LNCAP (cell line): ENCODE data around the gene RTL10.

Source experiments
- TF ChIP-seq, protein P1 (sequence below): fragments of 450-650 bp; IDR thresholded peaks from 2 replicates; pipeline ENCODE4 v1.5.1; 2017; ENCODE audit warnings: mild to moderate bottlenecking

Gene RTL10

DNA sequence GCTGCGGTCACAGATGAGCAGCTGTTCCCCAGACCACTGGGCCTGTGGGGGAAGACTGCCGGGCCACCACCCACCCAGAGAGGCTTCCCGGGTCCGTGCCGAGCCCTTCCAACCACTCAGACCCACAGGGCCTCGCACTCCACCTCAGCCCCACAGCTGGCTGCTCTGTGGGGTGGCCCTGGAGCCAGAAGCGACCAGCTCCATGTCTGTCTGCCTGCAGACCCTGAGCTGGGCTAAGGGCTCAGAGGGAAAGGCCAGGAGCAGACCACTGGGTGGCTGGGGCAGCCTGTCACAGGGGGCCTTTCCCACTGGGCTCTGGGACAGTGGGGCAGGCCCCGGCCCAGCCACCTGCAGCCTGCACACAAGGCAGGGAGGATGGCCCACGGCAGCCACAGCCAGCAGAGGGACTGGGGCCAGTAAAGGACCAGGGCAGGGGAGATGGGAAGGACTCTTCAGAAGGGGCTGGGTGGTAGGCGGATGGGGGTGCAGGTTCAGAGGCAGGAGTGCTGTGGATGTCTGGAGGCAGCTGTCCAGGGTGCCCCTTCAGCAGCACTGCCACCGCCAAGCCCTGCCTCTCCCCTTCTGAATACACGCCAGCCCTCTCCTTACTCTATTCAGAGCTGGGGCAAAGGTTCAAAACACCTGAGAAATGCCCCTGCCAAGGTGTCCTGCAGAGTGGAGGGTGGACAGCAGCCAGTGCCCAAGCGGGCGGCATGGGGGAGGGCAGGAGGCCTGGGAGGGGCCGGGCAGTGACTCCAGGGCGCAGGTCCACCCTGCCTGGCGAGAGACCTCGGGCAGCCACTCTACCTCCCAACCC is 32.2 kb downstream of the RTL10 start:
- TF ChIP-seq, protein P1, sequence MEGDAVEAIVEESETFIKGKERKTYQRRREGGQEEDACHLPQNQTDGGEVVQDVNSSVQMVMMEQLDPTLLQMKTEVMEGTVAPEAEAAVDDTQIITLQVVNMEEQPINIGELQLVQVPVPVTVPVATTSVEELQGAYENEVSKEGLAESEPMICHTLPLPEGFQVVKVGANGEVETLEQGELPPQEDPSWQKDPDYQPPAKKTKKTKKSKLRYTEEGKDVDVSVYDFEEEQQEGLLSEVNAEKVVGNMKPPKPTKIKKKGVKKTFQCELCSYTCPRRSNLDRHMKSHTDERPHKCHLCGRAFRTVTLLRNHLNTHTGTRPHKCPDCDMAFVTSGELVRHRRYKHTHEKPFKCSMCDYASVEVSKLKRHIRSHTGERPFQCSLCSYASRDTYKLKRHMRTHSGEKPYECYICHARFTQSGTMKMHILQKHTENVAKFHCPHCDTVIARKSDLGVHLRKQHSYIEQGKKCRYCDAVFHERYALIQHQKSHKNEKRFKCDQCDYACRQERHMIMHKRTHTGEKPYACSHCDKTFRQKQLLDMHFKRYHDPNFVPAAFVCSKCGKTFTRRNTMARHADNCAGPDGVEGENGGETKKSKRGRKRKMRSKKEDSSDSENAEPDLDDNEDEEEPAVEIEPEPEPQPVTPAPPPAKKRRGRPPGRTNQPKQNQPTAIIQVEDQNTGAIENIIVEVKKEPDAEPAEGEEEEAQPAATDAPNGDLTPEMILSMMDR, result no peak

DNA sequence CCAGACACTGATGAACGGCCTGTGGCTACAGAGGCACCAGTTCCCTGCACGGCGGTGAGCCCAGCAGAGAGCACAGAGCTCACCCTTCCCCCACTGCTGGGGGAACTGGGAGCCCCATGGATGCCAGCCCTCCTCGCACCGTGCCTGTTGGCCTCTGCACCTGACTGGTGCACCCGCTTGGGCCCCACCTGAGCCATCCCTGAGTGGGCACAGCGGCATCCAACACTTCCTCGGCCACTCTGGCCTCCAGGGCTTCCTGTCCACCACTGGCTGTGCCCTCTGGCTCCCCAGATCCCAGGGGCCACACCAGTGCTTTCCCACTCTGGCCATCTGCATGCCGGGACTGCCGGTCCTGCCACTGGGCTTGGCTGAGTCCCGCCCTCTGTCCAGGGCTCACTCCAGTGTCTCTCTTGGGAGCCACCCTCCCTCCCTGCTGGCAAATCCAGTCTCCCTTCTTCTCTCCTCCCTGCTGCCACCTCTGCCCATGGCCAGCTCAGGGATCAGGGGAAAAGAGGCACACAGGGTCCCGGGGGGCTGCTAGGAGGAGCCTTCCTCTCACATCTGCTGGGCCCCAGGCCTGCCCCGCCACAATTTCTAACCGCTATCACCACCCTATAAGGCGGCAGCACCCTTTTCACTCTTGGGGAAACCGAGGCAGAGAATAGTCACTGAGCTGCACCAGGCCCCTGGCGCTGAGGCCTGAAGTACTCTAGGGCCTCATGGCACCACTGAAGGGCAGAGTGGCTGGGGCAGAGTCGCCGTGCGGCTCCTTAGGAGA is 33.0 kb downstream of the RTL10 start:
- TF ChIP-seq, protein P1, result no peak

DNA sequence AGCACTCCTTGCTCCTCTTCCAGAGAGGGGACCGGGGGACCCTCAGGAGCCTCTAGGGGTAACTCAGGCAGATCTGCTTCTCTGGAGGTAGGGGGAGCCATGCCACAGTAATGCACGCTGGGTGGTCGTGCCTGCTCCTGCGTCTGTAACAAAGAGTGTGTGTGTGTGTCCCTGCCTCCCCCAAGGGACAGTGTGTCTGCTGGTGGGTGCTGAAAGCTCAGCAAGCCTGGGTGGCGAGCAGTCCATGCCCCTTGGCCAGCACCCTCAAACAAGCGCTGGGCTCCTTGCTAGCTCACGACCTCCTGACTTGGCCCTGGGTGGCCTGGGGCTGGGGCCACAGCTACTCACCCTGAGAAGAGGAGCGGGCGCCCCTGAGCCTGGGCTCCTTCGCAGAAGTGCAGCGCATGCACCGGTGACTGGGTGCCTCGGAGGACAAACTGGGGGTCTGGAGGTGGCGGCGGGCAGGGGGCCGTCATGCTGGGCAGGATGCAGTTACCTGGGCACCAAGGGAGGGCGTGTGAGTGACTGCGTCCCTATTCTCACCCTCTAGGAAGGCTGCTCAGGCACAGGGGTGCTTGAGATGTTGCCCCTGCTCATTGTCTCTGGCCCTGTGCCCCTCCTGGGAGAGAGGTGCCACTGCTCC is 33.7 kb downstream of the RTL10 start:
- TF ChIP-seq, protein P1, result no peak

DNA sequence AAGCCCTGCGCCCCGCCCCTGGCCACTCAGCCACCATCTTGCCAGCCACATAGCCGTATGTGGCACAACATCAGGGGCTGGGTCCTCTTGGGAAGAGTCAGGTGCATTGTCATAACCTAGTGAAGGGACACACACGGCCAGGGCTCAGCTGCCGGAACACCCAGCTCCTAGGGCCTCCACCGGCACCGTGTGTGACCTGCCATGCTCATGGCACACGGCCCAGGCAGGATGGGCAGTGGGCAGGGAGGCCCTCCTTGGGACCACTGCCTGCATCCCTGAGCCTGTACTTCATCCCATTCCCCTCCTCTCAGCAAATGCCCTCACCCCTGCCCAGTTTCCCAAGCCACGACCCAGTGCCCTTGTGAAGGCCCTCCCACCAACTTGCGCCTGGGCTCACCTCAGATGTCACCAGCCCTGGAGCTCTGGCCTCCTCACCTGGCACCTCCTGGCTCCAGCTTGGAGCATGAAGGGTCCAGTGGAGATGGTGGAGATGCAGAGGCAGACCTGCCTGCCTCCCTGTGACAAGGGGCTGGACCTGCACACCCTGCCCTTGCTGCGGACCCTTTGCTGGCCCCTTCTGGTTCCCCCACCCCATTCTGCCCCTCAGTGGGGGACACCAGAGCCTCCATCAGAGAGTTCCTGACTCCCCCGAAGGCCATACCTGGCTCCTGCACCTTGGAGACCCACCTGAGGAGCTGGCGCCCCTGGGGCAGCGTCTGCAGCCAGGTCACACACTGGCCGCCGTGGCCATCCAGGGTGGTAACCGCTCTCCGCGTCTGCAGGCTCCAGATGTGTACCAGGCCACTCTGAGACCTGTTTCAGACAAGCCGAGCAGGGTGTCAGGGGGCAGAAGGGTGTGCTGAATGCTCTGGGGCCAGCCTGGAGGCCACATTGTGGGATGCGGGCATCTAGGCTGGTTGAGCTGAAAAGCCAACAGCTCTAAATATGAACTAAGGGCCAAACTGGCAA is 34.5 kb downstream of the RTL10 start:
- TF ChIP-seq, protein P1, result no peak

DNA sequence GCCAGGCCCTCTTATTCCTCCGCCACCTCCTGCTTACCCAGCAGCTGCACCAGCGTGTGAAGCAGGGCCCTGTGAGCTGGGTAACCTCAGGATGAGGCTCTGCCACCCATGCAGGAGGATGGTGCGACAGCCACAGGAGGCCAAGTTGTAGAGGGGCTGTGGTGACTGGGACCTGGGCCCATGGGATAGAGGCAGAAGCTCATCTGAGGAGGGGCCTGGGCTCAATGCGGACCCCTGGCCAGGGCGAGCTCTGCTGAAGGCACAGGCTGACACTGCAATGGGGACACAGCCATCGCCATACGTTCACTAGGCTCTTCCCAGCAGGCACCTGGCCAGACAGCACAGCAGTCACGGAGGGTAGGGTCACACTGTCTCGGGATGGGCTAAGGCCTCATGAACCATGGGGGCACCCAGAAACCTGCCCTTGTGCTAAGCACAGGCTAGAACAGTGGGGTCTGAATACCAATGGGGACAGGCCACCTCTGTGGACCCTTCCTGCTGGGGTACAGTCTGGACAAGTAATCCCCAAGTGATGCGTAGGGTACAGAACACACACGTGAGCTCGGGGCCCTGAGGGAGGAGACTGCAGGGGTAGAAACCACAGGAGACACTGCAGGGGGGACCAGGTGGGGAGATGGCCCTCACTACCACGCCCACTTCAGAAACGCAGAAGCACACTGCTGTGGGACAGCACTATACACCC is 35.3 kb downstream of the RTL10 start:
- TF ChIP-seq, protein P1, result no peak

DNA sequence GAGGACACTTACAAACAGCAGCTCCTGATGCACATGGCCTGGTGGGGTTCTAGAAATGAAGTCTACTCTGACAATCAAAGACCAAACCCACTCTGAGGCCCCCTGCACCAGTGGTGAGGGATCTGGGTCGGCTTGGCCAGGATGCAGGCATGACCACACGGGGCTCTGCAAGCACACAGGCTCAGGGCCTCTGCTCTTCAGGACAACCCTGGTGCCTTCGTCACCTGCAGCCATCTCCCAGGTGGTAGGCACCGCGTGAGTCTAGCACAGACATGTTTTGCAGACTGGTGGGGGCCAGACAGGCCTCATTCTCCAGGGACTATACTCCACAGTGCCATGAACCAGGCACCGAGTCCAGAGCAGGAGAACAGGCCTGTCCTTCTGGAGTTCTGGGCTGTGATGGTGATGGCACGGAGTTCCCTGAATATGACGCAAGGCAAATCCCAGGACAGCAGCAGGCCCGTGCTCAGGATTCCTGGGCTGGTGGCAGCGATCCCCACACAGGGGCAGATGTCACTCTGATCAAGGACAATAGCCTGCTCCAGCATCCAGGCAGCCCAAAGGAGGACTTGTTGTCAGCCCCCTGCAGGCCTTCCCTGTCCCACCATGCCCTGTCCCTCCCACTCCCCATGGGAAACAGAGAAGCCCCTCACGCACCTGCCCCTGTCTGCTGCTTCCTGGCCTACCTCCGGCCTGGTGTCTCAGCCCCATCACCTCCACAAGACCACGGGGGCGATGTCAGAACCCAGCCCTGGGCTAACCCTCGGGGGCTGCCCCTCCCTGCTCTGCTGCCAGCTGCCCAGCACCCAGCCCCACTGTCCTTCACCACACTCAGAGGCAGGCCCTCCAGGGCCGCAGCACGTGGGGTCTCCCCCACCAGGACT is 36.1 kb downstream of the RTL10 start:
- TF ChIP-seq, protein P1, result no peak
